Gastroesophageal sphincter (tissue), 3 donors: ENCODE data around the gene NANOS3.

Source experiments
- POLR2A ChIP-seq, 2 donors: fragments of 450-650 bp; IDR thresholded peaks; one replicate each; pipeline ENCODE4 v1.6.1; 2017; ENCODE audit warnings: antibody characterized with exemption in 2 of 2, mild to moderate bottlenecking in 2 of 2, moderate library complexity in 1 of 2
- POLR2AphosphoS5 ChIP-seq: sonication (generic); formaldehyde crosslinking; IDR thresholded peaks from one replicate; pipeline ENCODE4 v1.6.1; 2017; ENCODE audit warnings: antibody characterized with exemption
- TF ChIP-seq, protein P1 (sequence below), 4 experiments: fragments of 200-600 bp in 2 of 4; fragments of 450-650 bp in 2 of 4; sonication (generic) in 1 of 4; IDR thresholded peaks; one replicate each; pipeline ENCODE4 v1.5.1; 2017 to 2019; ENCODE audit warnings: antibody characterized with exemption in 4 of 4, mild to moderate bottlenecking in 2 of 4, moderate library complexity in 2 of 4

DNA sequence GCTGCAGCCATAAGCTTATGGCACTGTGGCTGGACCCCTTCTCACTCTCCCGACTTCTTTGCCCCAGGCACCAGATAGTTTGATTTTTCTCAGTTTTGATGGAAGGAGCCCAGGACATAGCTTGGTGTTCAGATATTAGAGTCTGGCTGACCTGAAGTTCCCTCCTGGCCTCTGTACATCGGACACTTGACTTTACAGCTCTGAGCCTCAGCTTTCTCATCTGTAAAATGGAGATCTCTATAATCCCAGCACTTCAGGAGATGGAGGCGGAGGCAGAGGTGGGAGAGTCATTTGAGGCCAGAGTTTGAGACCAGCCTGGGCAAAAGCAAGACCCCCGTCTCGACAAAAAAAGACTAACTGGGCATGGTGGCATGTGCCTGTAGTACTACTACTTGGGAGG, 30.0 kb downstream of the NANOS3 start:
- TF ChIP-seq, protein P1, sequence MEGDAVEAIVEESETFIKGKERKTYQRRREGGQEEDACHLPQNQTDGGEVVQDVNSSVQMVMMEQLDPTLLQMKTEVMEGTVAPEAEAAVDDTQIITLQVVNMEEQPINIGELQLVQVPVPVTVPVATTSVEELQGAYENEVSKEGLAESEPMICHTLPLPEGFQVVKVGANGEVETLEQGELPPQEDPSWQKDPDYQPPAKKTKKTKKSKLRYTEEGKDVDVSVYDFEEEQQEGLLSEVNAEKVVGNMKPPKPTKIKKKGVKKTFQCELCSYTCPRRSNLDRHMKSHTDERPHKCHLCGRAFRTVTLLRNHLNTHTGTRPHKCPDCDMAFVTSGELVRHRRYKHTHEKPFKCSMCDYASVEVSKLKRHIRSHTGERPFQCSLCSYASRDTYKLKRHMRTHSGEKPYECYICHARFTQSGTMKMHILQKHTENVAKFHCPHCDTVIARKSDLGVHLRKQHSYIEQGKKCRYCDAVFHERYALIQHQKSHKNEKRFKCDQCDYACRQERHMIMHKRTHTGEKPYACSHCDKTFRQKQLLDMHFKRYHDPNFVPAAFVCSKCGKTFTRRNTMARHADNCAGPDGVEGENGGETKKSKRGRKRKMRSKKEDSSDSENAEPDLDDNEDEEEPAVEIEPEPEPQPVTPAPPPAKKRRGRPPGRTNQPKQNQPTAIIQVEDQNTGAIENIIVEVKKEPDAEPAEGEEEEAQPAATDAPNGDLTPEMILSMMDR (IDR thresholded peaks at IDR 0.05), result no peak
- TF ChIP-seq POLR2A (IDR thresholded peaks at IDR 0.05) (no peak), POLR2AphosphoS5 (no peak)
